Rectal smooth muscle tissue (tissue), 1 donor: ENCODE results near the gene AQR.
"Not testable (repeated sequence)": the region's sequence is repeated elsewhere in the genome, so short reads cannot be mapped to it uniquely, and the experiment has no call there.

Experiments
- H3K27ac ChIP-seq: one replicate; pipeline ENCODE4 v1.7.0; 2013; ENCODE audit warnings: low read depth, low read length, inconsistent platforms
- H3K27me3 ChIP-seq: one replicate; pipeline ENCODE4 v1.7.0; 2013; ENCODE audit warnings: low read length; ENCODE audit not compliant: control insufficient read depth, insufficient read depth
- H3K36me3 ChIP-seq: one replicate; pipeline ENCODE4 v1.7.0; 2013; ENCODE audit warnings: low read length; ENCODE audit not compliant: control insufficient read depth, insufficient read depth
- H3K4me1 ChIP-seq: one replicate; pipeline ENCODE4 v1.7.0; 2013; ENCODE audit warnings: low read length; ENCODE audit not compliant: control insufficient read depth, insufficient read depth
- H3K4me3 ChIP-seq: one replicate; pipeline ENCODE4 v1.7.0; 2013; ENCODE audit warnings: low read length
- H3K9ac ChIP-seq: one replicate; pipeline ENCODE4 v1.7.0; 2013; ENCODE audit warnings: low read length

Gene AQR

GRCh38 chr15:34821831-34822230 lies 147.7 kb downstream of the AQR start:
- Histone ChIP-seq H3K4me3 (no peak overlapping the region), H3K27me3 (no peaks in the 10 kb centered on the region), H3K36me3 (no peaks in the 10 kb centered on the region), H3K27ac (no peak overlapping the region), H3K4me1 (no peaks in the 10 kb centered on the region), H3K9ac (no peak overlapping the region)

- no peaks in the 10 kb centered on the region for H3K4me1 ChIP-seq
- no peak overlapping the region for H3K4me3 ChIP-seq
- no peaks in the 10 kb centered on the region for H3K27me3 ChIP-seq
- no peak overlapping the region for H3K27ac ChIP-seq
- H3K9ac ChIP-seq = no peak overlapping the region
- H3K36me3 ChIP-seq = no peaks in the 10 kb centered on the region
These were observed 149.4 kb downstream of the AQR start for GRCh38 chr15:34820110-34820509.

- no peak overlapping the region for H3K4me3 ChIP-seq
- no peaks in the 10 kb centered on the region for H3K4me1 ChIP-seq
These were observed 151.0 kb downstream of the AQR start for GRCh38 chr15:34818526-34818925.

GRCh38 chr15:34815836-34816235 lies 153.7 kb downstream of the AQR start:
- H3K9ac ChIP-seq = no peak overlapping the region
- no peak overlapping the region for H3K4me3 ChIP-seq
- H3K4me1 ChIP-seq = no peaks in the 10 kb centered on the region
- H3K27ac ChIP-seq = no peak overlapping the region
- no peaks in the 10 kb centered on the region for H3K36me3 ChIP-seq
- no peaks in the 10 kb centered on the region for H3K27me3 ChIP-seq

More at GRCh38 chr15:34818526-34818925, 151.0 kb downstream of the AQR start:
- Histone ChIP-seq H3K9ac (no peak overlapping the region), H3K36me3 (no peaks in the 10 kb centered on the region), H3K27me3 (no peaks in the 10 kb centered on the region), H3K27ac (no peak overlapping the region)

GRCh38 chr15:34813446-34814190 lies 155.9 kb downstream of the AQR start:
- Histone ChIP-seq H3K9ac (no peak overlapping the region), H3K27me3 (no peaks in the 10 kb centered on the region), H3K27ac (no peak overlapping the region), H3K4me3 (no peak overlapping the region), H3K36me3 (no peaks in the 10 kb centered on the region), H3K4me1 (no peaks in the 10 kb centered on the region)

GRCh38 chr15:34812868-34813365 lies 156.6 kb downstream of the AQR start:
- not testable (repeated sequence) for H3K27ac ChIP-seq, H3K4me3 ChIP-seq, H3K27me3 ChIP-seq, H3K4me1 ChIP-seq, H3K36me3 ChIP-seq, H3K9ac ChIP-seq

- H3K27me3 ChIP-seq = no peaks in the 10 kb centered on the region
- no peak overlapping the region for H3K9ac ChIP-seq
- no peak overlapping the region for H3K4me3 ChIP-seq
- no peaks in the 10 kb centered on the region for H3K36me3 ChIP-seq
- no peaks in the 10 kb centered on the region for H3K4me1 ChIP-seq
- H3K27ac ChIP-seq = no peak overlapping the region
These were observed 157.2 kb downstream of the AQR start for GRCh38 chr15:34812369-34812768.

- Histone ChIP-seq H3K36me3 (no peaks in the 10 kb centered on the region), H3K4me3 (no peak overlapping the region), H3K27me3 (no peaks in the 10 kb centered on the region), H3K4me1 (no peaks in the 10 kb centered on the region), H3K27ac (no peak overlapping the region), H3K9ac (no peak overlapping the region)
These were observed 159.0 kb downstream of the AQR start for GRCh38 chr15:34810443-34811129.

GRCh38 chr15:34809186-34809585 lies 160.4 kb downstream of the AQR start:
- Histone ChIP-seq H3K9ac (no peak overlapping the region), H3K4me1 (no peaks in the 10 kb centered on the region), H3K36me3 (no peaks in the 10 kb centered on the region), H3K27ac (no peak overlapping the region), H3K4me3 (no peak overlapping the region), H3K27me3 (no peaks in the 10 kb centered on the region)

- Histone ChIP-seq H3K27ac (no peak overlapping the region), H3K36me3 (no peaks in the 10 kb centered on the region), H3K4me3 (no peak overlapping the region), H3K27me3 (no peaks in the 10 kb centered on the region), H3K4me1 (no peaks in the 10 kb centered on the region), H3K9ac (no peak overlapping the region)
These were observed 161.5 kb downstream of the AQR start for GRCh38 chr15:34808016-34808415.

- H3K4me1 ChIP-seq, H3K36me3 ChIP-seq, H3K9ac ChIP-seq, H3K27ac ChIP-seq, H3K4me3 ChIP-seq, H3K27me3 ChIP-seq: not testable (repeated sequence)
These were observed 162.3 kb downstream of the AQR start for GRCh38 chr15:34807241-34807640.

- Histone ChIP-seq H3K36me3 (no peaks in the 10 kb centered on the region), H3K27ac (no peak overlapping the region), H3K9ac (no peak overlapping the region), H3K4me3 (no peak overlapping the region), H3K4me1 (no peaks in the 10 kb centered on the region), H3K27me3 (no peaks in the 10 kb centered on the region)
These were observed 164.8 kb downstream of the AQR start for GRCh38 chr15:34804776-34805175.

GRCh38 chr15:34804113-34804512 lies 165.4 kb downstream of the AQR start:
- Histone ChIP-seq H3K36me3 (no peaks in the 10 kb centered on the region), H3K27me3 (no peaks in the 10 kb centered on the region), H3K27ac (no peak overlapping the region), H3K4me1 (no peaks in the 10 kb centered on the region), H3K4me3 (no peak overlapping the region), H3K9ac (no peak overlapping the region)
